ENCODE data around the gene HMX1. TPM values are rescaled to one million over a fixed set of nuclear protein-coding genes. Genes with fewer than 3 reads are reported as not detected.

The HMX1 gene
- total RNA-seq, 1 donor from 2014 or later: not detected

DNA sequence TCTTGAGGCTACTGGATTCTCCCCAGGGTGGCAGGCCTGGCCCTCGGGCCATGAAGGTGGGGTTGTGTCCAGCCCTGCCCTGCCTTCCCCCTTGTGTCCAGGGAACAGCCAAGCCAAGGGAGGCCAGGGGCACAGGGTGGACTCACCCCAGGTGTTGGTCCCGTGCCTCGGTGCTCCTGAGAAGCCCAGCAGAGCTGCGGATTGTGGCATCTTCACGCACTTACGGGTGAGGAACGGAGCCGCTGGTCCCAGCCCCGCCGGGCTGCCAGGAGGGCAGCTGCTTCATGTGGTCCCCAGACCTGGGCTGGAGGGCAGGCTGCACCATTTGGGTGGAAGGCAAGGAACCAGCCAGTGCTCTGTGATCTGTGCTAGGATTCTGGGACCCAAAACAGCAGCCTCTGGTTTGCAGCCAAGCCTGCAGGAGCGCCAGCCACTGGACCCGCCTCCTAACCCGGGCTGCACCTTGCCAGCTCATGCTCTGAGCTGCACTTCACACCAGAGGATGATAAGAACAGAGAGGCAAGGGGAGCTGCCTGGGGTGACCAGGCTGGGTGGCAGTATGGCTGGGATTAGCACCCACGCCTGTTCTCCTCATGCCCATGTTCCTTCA, 36.1 kb upstream of the HMX1 start:
- Histone ChIP-seq H3K27ac (no peak overlapping the region), H3K4me3 (no peak overlapping the region), H3K9me3 (no peaks in the 10 kb centered on the region), H3K4me1 (no peaks in the 10 kb centered on the region), H3K27me3 (no peaks in the 10 kb centered on the region), H3K36me3 (no peaks in the 10 kb centered on the region)
- peak in 1 of 2 donors; percentile 57 for DNase-seq (ENCODE audit: low spot score in 2 of 2)
- TF ChIP-seq, protein P1, sequence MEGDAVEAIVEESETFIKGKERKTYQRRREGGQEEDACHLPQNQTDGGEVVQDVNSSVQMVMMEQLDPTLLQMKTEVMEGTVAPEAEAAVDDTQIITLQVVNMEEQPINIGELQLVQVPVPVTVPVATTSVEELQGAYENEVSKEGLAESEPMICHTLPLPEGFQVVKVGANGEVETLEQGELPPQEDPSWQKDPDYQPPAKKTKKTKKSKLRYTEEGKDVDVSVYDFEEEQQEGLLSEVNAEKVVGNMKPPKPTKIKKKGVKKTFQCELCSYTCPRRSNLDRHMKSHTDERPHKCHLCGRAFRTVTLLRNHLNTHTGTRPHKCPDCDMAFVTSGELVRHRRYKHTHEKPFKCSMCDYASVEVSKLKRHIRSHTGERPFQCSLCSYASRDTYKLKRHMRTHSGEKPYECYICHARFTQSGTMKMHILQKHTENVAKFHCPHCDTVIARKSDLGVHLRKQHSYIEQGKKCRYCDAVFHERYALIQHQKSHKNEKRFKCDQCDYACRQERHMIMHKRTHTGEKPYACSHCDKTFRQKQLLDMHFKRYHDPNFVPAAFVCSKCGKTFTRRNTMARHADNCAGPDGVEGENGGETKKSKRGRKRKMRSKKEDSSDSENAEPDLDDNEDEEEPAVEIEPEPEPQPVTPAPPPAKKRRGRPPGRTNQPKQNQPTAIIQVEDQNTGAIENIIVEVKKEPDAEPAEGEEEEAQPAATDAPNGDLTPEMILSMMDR (IDR thresholded peaks at IDR 0.05): no peak
- intact Hi-C loops (cut with DNase I): no loop called here

DNA sequence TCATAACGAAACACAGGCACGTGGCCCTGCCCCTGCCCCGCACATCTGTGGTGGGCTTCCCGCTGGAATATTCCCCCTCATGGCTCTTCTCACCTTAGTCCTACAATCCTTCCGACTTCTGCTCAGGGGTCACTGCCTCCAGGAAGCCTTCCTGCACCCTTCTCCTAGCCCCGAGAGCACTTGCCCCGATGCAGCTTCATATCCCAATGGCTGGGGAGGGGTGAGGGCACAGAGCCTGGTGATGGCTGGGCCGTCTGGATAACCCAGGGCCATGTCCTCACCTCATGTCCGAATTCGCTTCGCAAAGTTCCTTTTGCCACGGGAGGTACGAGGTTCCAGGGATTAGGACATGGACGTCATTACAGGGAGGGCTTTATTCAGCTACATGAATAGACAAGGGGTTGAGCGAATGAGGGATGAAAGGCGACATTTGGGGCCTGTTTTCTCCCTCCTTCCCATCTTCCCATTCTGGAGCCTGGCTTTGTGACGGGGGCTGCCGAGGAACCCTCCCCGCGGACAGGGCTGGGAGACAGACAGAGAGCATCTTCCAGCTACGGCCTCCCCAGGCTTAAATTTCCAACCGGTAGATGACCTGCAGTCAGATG, 35.5 kb upstream of the HMX1 start:
- TF ChIP-seq, protein P1 (IDR thresholded peaks at IDR 0.05): no peak
- intact Hi-C loops (cut with DNase I): no loop called here
- Histone ChIP-seq H3K4me3 (no peak overlapping the region), H3K27ac (no peak overlapping the region), H3K4me1 (no peaks in the 10 kb centered on the region), H3K9me3 (no peaks in the 10 kb centered on the region), H3K36me3 (no peaks in the 10 kb centered on the region), H3K27me3 (no peaks in the 10 kb centered on the region)
- peak in 1 of 2 donors; percentile 39 for DNase-seq (ENCODE audit: low spot score in 2 of 2)

DNA sequence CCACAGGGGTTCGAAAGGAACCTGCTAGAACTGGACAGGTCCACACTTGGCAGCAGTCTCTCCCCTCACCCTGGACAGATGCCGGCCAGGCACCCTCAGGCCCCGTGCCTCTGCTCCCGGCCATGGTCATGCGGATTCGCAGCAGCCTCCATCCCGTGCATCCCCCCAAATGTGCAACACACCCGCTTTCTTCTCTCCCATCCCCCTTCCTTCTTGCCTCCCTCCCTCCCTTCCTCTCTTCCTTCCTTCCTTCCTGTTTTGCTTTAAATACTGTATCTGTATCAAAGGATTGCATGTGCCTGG, 35.0 kb upstream of the HMX1 start:
- no peaks in the 10 kb centered on the region for H3K27me3 ChIP-seq

DNA sequence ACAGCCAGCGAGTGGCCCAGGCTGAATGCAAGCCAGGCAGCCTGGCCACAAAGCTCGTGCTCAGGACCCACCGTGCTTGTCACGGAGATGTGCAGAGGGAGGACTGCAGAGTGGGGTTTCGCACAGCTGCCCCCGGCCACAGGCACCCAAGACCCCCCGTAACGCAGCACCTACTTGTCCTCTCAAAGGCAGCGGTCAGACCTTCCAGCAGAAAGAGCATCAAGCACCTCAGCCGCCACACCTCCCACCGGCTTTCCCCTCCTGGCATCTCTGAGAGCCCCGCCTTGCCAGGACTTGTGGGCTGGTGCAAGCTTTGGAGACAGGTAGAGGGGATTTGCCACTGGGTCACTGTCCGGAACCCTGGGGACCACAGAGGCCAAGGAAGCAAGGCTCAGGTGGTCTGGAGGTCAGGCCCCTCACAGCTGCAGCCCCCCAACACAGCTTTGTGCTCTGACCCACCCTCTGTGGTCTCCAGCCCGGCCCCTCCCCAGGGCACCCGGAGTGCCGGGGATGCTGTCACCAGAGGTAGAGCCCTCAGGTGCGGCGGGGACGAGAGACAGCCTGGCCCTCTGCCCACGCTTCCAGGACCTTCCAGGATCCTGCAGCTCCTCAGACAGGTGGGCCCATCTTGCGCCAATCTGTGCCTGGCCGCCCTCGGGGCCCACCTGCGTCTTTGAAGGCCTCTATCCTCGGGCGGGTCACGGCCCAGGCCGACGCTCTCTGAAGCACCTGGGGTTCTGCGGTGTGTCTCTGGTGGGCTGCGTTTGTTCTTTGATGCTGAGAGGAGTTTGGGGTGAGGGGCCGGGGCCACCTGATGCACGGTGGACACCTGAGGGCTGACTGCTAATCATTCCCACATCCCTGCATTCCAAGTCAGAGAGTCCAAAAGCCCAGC, 34.4 kb upstream of the HMX1 start:
- no peaks in the 10 kb centered on the region for H3K27me3 ChIP-seq
- H3K4me3 ChIP-seq: no peak overlapping the region
- H3K9me3 ChIP-seq: peaks cover 0 to 7% of the 10 kb centered on the region in 2 donors
- TF ChIP-seq, protein P1 (IDR thresholded peaks at IDR 0.05): no peak
- no peak overlapping the region for H3K27ac ChIP-seq
- H3K36me3 ChIP-seq: no peaks in the 10 kb centered on the region
- intact Hi-C loops (cut with DNase I): no loop called here
- peak in 1 of 2 donors; percentile 55 for DNase-seq (ENCODE audit: low spot score in 2 of 2)
- H3K4me1 ChIP-seq: no peaks in the 10 kb centered on the region

More for the DNA sequence above, 35.0 kb upstream of the HMX1 start:
- no peak for DNase-seq (ENCODE audit: low spot score in 2 of 2)
- no peak overlapping the region for H3K27ac ChIP-seq
- H3K36me3 ChIP-seq: no peaks in the 10 kb centered on the region
- intact Hi-C loops (cut with DNase I): no loop called here
- H3K9me3 ChIP-seq: peaks cover 0 to under 1% of the 10 kb centered on the region in 2 donors
- no peak overlapping the region for H3K4me3 ChIP-seq
- H3K4me1 ChIP-seq: no peaks in the 10 kb centered on the region
- TF ChIP-seq, protein P1 (IDR thresholded peaks at IDR 0.05): no peak

DNA sequence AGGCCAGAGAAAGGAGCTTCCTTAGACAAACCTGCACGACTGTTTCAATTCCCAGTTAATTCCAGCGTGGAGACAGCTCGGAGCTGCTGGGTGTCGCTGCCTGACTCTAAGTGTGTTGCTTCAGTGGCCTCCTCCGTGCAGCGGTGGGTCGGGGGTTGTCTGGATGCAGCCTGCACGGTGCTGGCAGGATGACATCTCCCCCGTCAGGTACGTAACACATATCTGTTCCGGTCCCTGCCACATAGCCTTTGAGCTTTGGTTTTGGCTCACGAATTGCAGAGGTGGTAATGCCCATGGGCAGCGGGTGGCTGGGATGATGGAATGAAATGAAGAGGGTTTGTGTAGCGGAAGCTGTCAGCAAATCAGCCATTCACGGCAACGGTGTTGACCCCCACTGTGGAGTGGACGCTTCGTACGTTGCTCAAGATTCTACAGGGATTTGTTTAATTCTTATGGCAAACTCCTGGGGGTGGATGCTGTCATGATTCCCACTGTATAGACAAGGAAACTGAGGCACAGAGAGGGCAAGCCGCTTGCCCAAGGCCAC, 33.7 kb upstream of the HMX1 start:
- Histone ChIP-seq H3K9me3 (peaks cover 0 to 9% of the 10 kb centered on the region in 2 donors), H3K4me1 (no peaks in the 10 kb centered on the region), H3K27ac (no peak overlapping the region), H3K36me3 (no peaks in the 10 kb centered on the region), H3K4me3 (no peak overlapping the region), H3K27me3 (no peaks in the 10 kb centered on the region)
- intact Hi-C loops (cut with DNase I): no loop called here
- TF ChIP-seq, protein P1 (IDR thresholded peaks at IDR 0.05): no peak
- peak in 1 of 2 donors; percentile 8 for DNase-seq (ENCODE audit: low spot score in 2 of 2)

Measured in ascending aorta (tissue), 2 donors.